HepG2 (cell line): ENCODE results near the gene DMGDH. TPM values are rescaled to one million over a fixed set of nuclear protein-coding genes. Genes with fewer than 3 reads are reported as not detected.

Source experiments
- AGO2 ChIP-seq: fragments of 200-400 bp; formaldehyde crosslinking; optimal IDR thresholded peaks from 2 replicates; pipeline ENCODE3; 2017; ENCODE audit warnings: mild to moderate bottlenecking, low read depth, low read length, moderate library complexity
- ARID2 ChIP-seq: sonication (generic); formaldehyde crosslinking; IDR thresholded peaks from 2 replicates; pipeline ENCODE4 v1.8.1; 2022; ENCODE audit warnings: mild to moderate bottlenecking, missing genetic modification reagents, borderline replicate concordance
- ATAD3A ChIP-seq: sonication (generic); formaldehyde crosslinking; IDR thresholded peaks from 2 replicates; pipeline ENCODE4 v1.4.0; 2020; ENCODE audit warnings: missing genetic modification reagents
- CC2D1A ChIP-seq: sonication (generic); formaldehyde crosslinking; IDR thresholded peaks from 2 replicates; pipeline ENCODE4 v1.8.1; 2023; ENCODE audit warnings: mild to moderate bottlenecking, missing genetic modification reagents
- DNMT3B ChIP-seq: conservative IDR thresholded peaks from 2 replicates; pipeline ENCODE4 v1.6.1; 2016; ENCODE audit warnings: missing biosample characterization, control low read depth
- DPF2 ChIP-seq: sonication (generic); formaldehyde crosslinking; IDR thresholded peaks from 2 replicates; pipeline ENCODE4 v1.4.0; 2020; ENCODE audit warnings: mild to moderate bottlenecking, low read depth, missing genetic modification reagents, borderline replicate concordance
- ERF ChIP-seq: IDR thresholded peaks from 2 replicates; pipeline ENCODE4 v1.6.1; 2018; ENCODE audit warnings: missing biosample characterization, missing genetic modification reagents
- JUN ChIP-seq: sonication (generic); formaldehyde crosslinking; IDR thresholded peaks from 2 replicates; pipeline ENCODE4 v1.4.0; 2020; ENCODE audit warnings: mild to moderate bottlenecking, missing genetic modification reagents
- NFRKB ChIP-seq: fragments of 450-650 bp; IDR thresholded peaks from 2 replicates; pipeline ENCODE4 v1.6.1; 2017
- PHF8 ChIP-seq: sonication (generic); formaldehyde crosslinking; IDR thresholded peaks from 2 replicates; pipeline ENCODE4 v1.5.0; 2020; ENCODE audit warnings: missing genetic modification reagents
- SAP130 ChIP-seq: IDR thresholded peaks from 2 replicates; pipeline ENCODE4 v1.6.1; 2016; ENCODE audit warnings: low read depth
- SP4 ChIP-seq: sonication (generic); formaldehyde crosslinking; IDR thresholded peaks from 2 replicates; pipeline ENCODE4 v1.8.1; 2023; ENCODE audit warnings: mild to moderate bottlenecking, missing genetic modification reagents
- ZNF17 ChIP-seq: sonication (generic); formaldehyde crosslinking; IDR thresholded peaks from 2 replicates; pipeline ENCODE4 v1.5.0; 2020; ENCODE audit warnings: mild to moderate bottlenecking, missing genetic modification reagents
- ZNF253 ChIP-seq: sonication (generic); formaldehyde crosslinking; IDR thresholded peaks from 2 replicates; pipeline ENCODE4 v1.8.0; 2022; ENCODE audit warnings: mild to moderate bottlenecking, missing genetic modification reagents, borderline replicate concordance
- ZNF260 ChIP-seq: sonication (generic); formaldehyde crosslinking; IDR thresholded peaks from 2 replicates; pipeline ENCODE4 v1.4.0; 2020; ENCODE audit warnings: missing genetic modification reagents, low read depth, mild to moderate bottlenecking, borderline replicate concordance
- ZNF788 ChIP-seq: sonication (generic); formaldehyde crosslinking; IDR thresholded peaks from 2 replicates; pipeline ENCODE4 v1.5.0; 2020; ENCODE audit warnings: mild to moderate bottlenecking, missing genetic modification reagents, borderline replicate concordance
- polyA plus RNA-seq, 8 experiments: library from polyadenylated mRNA; depleted of rRNA in 3 of 8; stranded (reverse) in 7 of 8; unstranded in 1 of 8; fragments of >200 nt; fragmentation: Illumina TruSeq in 4 of 8; extraction: Trizol in 4 of 8; gene quantifications; 2 replicates each; pipeline versions ENCODE4 v1.2.1 to v1.2.3, GENCODE V29; 2011 to 2016; ENCODE audit warnings: low read depth in 4 of 8, missing spikeins in 1 of 8, mixed read lengths in 1 of 8; ENCODE audit not compliant: insufficient read depth in 1 of 8
- total RNA-seq, 5 experiments: library from RNA; depleted of rRNA; stranded (reverse); fragments of >200 nt; fragmentation: Illumina TruSeq; extraction: Trizol; gene quantifications; 2 replicates each; pipeline ENCODE4 v1.2.3, GENCODE V29; 2016; ENCODE audit warnings: low read depth in 1 of 5
- TF ChIP-seq, protein P1 (sequence below): sonication (generic); formaldehyde crosslinking; IDR thresholded peaks from 2 replicates; pipeline ENCODE4 v1.8.1; 2022; ENCODE audit warnings: low read depth, mild to moderate bottlenecking, missing genetic modification reagents
- TF ChIP-seq, protein P2 (sequence below): conservative IDR thresholded peaks from 2 replicates; pipeline ENCODE4 v1.6.1; 2018; ENCODE audit warnings: missing genetic modification reagents
- TF ChIP-seq, protein P3 (sequence below): sonication (generic); formaldehyde crosslinking; IDR thresholded peaks from 2 replicates; pipeline ENCODE4 v1.8.1; 2023; ENCODE audit warnings: missing genetic modification reagents, inconsistent platforms, borderline replicate concordance
- TF ChIP-seq, protein P4 (sequence below): IDR thresholded peaks from 2 replicates; pipeline ENCODE4 v1.6.1; 2016
- TF ChIP-seq, protein P5 (sequence below): sonication (generic); formaldehyde crosslinking; IDR thresholded peaks from 2 replicates; pipeline ENCODE4 v1.4.0; 2020; ENCODE audit warnings: mild to moderate bottlenecking, missing genetic modification reagents

DMGDH gene
- total and polyA plus RNA-seq, 2 of the 13 experiments (the other 11 are each of a cell fraction or from before 2014, with no cell fraction given): 3.6 to 7.9 TPM

DNA sequence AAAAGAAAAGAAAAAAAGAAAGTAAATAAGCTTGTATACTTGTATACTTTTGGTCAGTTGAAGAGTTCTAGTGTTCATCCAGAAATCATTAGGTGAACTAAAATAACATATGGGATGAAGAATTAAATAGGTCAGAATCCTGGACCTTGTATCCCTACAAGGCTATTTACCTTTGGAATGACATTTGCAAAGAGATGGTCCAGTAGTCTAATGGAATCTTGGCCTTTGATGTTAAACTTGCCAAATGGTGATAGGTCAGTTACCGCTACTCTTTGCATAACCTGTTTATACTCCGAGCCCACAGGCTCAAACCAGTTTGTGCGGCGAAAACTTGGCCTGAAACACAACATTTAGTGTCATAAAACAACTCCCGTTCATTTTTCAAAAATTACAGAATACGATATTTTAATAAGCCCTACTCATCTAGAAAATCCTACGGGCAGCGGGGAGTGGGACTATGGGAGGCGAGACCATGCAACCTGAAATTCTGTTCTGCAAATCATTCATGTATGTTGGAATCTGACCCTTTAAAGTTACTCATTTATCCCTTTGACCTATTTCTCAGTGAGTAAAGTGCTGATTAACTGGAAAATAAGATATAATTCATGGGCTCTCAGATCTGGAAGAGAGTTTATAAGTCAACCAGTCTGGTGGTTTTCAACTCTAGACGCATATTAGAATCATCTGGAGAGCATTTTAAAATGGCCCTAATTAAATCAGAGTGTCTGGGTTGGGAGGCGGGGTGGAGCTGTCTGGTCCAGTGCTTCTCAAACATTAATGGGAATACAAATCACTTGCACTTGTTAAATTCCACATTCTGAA lies 38.6 kb downstream of the DMGDH start (continued):
- TF ChIP-seq, protein P1, sequence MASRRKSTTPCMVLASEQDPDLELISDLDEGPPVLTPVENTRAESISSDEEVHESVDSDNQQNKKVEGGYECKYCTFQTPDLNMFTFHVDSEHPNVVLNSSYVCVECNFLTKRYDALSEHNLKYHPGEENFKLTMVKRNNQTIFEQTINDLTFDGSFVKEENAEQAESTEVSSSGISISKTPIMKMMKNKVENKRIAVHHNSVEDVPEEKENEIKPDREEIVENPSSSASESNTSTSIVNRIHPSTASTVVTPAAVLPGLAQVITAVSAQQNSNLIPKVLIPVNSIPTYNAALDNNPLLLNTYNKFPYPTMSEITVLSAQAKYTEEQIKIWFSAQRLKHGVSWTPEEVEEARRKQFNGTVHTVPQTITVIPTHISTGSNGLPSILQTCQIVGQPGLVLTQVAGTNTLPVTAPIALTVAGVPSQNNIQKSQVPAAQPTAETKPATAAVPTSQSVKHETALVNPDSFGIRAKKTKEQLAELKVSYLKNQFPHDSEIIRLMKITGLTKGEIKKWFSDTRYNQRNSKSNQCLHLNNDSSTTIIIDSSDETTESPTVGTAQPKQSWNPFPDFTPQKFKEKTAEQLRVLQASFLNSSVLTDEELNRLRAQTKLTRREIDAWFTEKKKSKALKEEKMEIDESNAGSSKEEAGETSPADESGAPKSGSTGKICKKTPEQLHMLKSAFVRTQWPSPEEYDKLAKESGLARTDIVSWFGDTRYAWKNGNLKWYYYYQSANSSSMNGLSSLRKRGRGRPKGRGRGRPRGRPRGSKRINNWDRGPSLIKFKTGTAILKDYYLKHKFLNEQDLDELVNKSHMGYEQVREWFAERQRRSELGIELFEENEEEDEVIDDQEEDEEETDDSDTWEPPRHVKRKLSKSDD (CRISPR knock-in tag): no peak
- TF ChIP-seq ZNF17 (no peak), PHF8 (CRISPR knock-in tag) (no peak), ATAD3A (CRISPR knock-in tag) (no peak), DPF2 (CRISPR knock-in tag) (no peak), ZNF260 (CRISPR knock-in tag) (no peak), NFRKB (no peak), DNMT3B (CRISPR knock-in tag) (no peak), CC2D1A (no peak), SAP130 (peak; percentile 64), ZNF788 (CRISPR knock-in tag) (no peak), ERF (CRISPR knock-in tag) (peak; percentile 21; the same call in 1 of the 2 replicates), ARID2 (CRISPR knock-in tag) (no peak), ZNF253 (no peak), AGO2 (no peak), JUN (CRISPR knock-in tag) (no peak), SP4 (CRISPR knock-in tag) (no peak)
- TF ChIP-seq, protein P2, sequence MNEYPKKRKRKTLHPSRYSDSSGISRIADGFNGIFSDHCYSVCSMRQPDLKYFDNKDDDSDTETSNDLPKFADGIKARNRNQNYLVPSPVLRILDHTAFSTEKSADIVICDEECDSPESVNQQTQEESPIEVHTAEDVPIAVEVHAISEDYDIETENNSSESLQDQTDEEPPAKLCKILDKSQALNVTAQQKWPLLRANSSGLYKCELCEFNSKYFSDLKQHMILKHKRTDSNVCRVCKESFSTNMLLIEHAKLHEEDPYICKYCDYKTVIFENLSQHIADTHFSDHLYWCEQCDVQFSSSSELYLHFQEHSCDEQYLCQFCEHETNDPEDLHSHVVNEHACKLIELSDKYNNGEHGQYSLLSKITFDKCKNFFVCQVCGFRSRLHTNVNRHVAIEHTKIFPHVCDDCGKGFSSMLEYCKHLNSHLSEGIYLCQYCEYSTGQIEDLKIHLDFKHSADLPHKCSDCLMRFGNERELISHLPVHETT (CRISPR knock-in tag): no peak
- TF ChIP-seq, protein P3, sequence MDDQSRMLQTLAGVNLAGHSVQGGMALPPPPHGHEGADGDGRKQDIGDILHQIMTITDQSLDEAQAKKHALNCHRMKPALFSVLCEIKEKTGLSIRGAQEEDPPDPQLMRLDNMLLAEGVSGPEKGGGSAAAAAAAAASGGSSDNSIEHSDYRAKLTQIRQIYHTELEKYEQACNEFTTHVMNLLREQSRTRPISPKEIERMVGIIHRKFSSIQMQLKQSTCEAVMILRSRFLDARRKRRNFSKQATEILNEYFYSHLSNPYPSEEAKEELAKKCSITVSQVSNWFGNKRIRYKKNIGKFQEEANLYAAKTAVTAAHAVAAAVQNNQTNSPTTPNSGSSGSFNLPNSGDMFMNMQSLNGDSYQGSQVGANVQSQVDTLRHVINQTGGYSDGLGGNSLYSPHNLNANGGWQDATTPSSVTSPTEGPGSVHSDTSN (CRISPR knock-in tag): no peak
- TF ChIP-seq, protein P4, sequence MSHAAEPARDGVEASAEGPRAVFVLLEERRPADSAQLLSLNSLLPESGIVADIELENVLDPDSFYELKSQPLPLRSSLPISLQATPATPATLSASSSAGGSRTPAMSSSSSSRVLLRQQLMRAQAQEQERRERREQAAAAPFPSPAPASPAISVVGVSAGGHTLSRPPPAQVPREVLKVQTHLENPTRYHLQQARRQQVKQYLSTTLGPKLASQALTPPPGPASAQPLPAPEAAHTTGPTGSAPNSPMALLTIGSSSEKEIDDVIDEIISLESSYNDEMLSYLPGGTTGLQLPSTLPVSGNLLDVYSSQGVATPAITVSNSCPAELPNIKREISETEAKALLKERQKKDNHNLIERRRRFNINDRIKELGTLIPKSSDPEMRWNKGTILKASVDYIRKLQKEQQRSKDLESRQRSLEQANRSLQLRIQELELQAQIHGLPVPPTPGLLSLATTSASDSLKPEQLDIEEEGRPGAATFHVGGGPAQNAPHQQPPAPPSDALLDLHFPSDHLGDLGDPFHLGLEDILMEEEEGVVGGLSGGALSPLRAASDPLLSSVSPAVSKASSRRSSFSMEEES (CRISPR knock-in tag): no peak
- TF ChIP-seq, protein P5, sequence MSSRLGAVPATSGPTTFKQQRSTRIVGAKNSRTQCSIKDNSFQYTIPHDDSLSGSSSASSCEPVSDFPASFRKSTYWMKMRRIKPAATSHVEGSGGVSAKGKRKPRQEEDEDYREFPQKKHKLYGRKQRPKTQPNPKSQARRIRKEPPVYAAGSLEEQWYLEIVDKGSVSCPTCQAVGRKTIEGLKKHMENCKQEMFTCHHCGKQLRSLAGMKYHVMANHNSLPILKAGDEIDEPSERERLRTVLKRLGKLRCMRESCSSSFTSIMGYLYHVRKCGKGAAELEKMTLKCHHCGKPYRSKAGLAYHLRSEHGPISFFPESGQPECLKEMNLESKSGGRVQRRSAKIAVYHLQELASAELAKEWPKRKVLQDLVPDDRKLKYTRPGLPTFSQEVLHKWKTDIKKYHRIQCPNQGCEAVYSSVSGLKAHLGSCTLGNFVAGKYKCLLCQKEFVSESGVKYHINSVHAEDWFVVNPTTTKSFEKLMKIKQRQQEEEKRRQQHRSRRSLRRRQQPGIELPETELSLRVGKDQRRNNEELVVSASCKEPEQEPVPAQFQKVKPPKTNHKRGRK (CRISPR knock-in tag): no peak
